ENCODE measurements around the gene GLCE.
"Not testable (repeated sequence)": the region's sequence is repeated elsewhere in the genome, so short reads cannot be mapped to it uniquely, and the experiment has no call there.

GLCE gene

GRCh38 chr15:69161079-69161877 is 843 bp downstream of the GLCE start:
- no peak for DNase-seq (ENCODE audit: extremely low read depth, low read depth)
- TF ChIP-seq CTCF (IDR thresholded peaks at IDR 0.05; ENCODE audit: low read depth, low read length), result peak; percentile 48

- TF ChIP-seq CTCF (IDR thresholded peaks at IDR 0.05; ENCODE audit: low read depth, low read length), result no peak
- DNase-seq (ENCODE audit: extremely low read depth, low read depth), result no peak
Measured at GRCh38 chr15:69161878-69162213, 1.4 kb downstream of the GLCE start.

GRCh38 chr15:69163141-69163669 is 2.8 kb downstream of the GLCE start:
- no peak for TF ChIP-seq CTCF (IDR thresholded peaks at IDR 0.05; ENCODE audit: low read depth, low read length)
- DNase-seq (ENCODE audit: extremely low read depth, low read depth), result no peak

- no peak for DNase-seq (ENCODE audit: extremely low read depth, low read depth)
- no peak for TF ChIP-seq CTCF (IDR thresholded peaks at IDR 0.05; ENCODE audit: low read depth, low read length)
Measured at GRCh38 chr15:69164807-69165636, 4.6 kb downstream of the GLCE start.

GRCh38 chr15:69165637-69166025 is 5.2 kb downstream of the GLCE start:
- DNase-seq (ENCODE audit: extremely low read depth, low read depth), result no peak
- TF ChIP-seq CTCF (IDR thresholded peaks at IDR 0.05; ENCODE audit: low read depth, low read length), result no peak

GRCh38 chr15:69167218-69167846 is 6.9 kb downstream of the GLCE start:
- no peak for DNase-seq (ENCODE audit: extremely low read depth, low read depth)
- no peak for TF ChIP-seq CTCF (IDR thresholded peaks at IDR 0.05; ENCODE audit: low read depth, low read length)

- DNase-seq (ENCODE audit: extremely low read depth, low read depth), result not testable (repeated sequence)
Measured at GRCh38 chr15:69168361-69168760, 7.9 kb downstream of the GLCE start.

- DNase-seq (ENCODE audit: extremely low read depth, low read depth), result not testable (repeated sequence)
Measured at GRCh38 chr15:69169540-69169939, 9.1 kb downstream of the GLCE start.

Measured in AG09319 (cell line).